ENCODE results near the gene TAF15. TPM values are rescaled to one million over a fixed set of nuclear protein-coding genes. Genes with fewer than 3 reads are reported as not detected.

TAF15 gene
- total RNA-seq, 1 experiment from 2014 or later, result 202 TPM

GRCh38 chr17:35844547-35844946, 35.3 kb downstream of the TAF15 start:
- no peaks in the 10 kb centered on the region for H3K4me1 ChIP-seq (replicated peaks; ENCODE audit: insufficient read depth)
- BruUV-seq (replicated peaks), result TSS peak; percentile 51
- no peaks in the 10 kb centered on the region for H3K9me2 ChIP-seq (ENCODE audit: insufficient read depth)
- TF ChIP-seq, protein P1, sequence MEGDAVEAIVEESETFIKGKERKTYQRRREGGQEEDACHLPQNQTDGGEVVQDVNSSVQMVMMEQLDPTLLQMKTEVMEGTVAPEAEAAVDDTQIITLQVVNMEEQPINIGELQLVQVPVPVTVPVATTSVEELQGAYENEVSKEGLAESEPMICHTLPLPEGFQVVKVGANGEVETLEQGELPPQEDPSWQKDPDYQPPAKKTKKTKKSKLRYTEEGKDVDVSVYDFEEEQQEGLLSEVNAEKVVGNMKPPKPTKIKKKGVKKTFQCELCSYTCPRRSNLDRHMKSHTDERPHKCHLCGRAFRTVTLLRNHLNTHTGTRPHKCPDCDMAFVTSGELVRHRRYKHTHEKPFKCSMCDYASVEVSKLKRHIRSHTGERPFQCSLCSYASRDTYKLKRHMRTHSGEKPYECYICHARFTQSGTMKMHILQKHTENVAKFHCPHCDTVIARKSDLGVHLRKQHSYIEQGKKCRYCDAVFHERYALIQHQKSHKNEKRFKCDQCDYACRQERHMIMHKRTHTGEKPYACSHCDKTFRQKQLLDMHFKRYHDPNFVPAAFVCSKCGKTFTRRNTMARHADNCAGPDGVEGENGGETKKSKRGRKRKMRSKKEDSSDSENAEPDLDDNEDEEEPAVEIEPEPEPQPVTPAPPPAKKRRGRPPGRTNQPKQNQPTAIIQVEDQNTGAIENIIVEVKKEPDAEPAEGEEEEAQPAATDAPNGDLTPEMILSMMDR (conservative IDR thresholded peaks at IDR 0.05), result no peak
- TF ChIP-seq EZH2 (IDR thresholded peaks at IDR 0.05; ENCODE audit: low read depth), result no peak
- no peaks in the 10 kb centered on the region for H3K79me2 ChIP-seq (ENCODE audit: low read depth)
- H4K20me1 ChIP-seq (ENCODE audit: insufficient read depth), result peaks cover 68% of the 10 kb centered on the region
- POLR2A ChIA-PET (ENCODE audit: unreplicated experiment), result no interaction called here
- H3K4me2 ChIP-seq, result no peak overlapping the region
- no peaks in the 10 kb centered on the region for H3K9me3 ChIP-seq (ENCODE audit: insufficient read depth, low read depth)
- H3K27ac ChIP-seq, result no peak overlapping the region
- H3K27me3 ChIP-seq (ENCODE audit: insufficient read depth, low read depth), result no peaks in the 10 kb centered on the region
- CTCF ChIA-PET, result no interaction called here
- H3K36me3 ChIP-seq (ENCODE audit: low read depth), result peaks cover 46% of the 10 kb centered on the region
- H3F3A ChIP-seq (ENCODE audit: insufficient read depth, low read depth), result peaks cover 46% of the 10 kb centered on the region; the same call in 1 of the 2 replicates
- no peak overlapping the region for H3K4me3 ChIP-seq
- DNase-seq, result no peak
- H2AFZ ChIP-seq, result no peak overlapping the region
- intact Hi-C loops (cut with micrococcal nuclease; ENCODE audit: unreplicated experiment), result no loop called here

DNA sequence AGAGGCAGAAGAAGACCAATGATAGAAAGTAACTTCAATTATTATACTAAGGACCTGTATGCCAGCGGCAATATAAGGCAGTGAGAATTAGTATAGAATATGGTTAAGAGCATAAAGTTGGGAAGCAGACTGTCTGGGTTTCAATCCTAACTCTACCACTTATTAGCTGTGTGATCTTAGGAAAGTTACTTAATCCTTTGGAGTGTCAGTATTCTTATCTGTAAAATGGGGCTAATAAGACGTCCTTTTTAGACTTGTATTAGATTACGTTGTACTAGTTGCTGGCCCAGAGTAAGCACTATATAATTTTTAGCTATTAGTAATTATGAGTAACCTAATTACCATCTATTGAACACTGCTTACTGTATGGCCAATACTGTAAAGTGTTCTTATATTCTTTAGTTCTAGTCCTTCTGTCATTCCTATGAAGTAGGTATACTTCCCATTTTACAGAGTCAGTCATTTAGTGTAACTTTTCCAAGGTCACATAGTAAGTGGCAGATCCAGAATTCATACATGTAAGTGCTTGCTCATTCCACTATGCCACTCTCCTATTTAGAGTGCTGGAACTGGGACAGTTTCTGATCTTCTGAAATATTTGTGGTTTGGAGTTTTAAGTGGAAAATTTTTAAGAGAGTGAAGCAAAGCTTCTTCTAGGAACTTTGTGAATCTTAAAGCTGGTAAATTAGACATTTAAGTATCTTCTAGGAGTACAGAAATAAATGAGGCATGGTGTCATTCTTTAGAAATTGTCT, 36.9 kb downstream of the TAF15 start:
- Histone ChIP-seq H3K4me1 (replicated peaks; ENCODE audit: insufficient read depth) (no peaks in the 10 kb centered on the region), H3K4me3 (no peak overlapping the region), H3K4me2 (no peak overlapping the region), H2AFZ (no peak overlapping the region), H3K9me2 (ENCODE audit: insufficient read depth) (no peaks in the 10 kb centered on the region), H3F3A (ENCODE audit: insufficient read depth, low read depth) (peaks cover 55% of the 10 kb centered on the region; the same call in 1 of the 2 replicates), H3K36me3 (ENCODE audit: low read depth) (peaks cover 40% of the 10 kb centered on the region), H3K79me2 (ENCODE audit: low read depth) (no peaks in the 10 kb centered on the region), H3K9me3 (ENCODE audit: insufficient read depth, low read depth) (no peaks in the 10 kb centered on the region), H3K27me3 (ENCODE audit: insufficient read depth, low read depth) (no peaks in the 10 kb centered on the region), H3K27ac (no peak overlapping the region), H4K20me1 (ENCODE audit: insufficient read depth) (peaks cover 60% of the 10 kb centered on the region)
- TF ChIP-seq, protein P1 (conservative IDR thresholded peaks at IDR 0.05), result no peak
- no peak for TF ChIP-seq EZH2 (IDR thresholded peaks at IDR 0.05; ENCODE audit: low read depth)
- POLR2A ChIA-PET (ENCODE audit: unreplicated experiment), result no interaction called here
- intact Hi-C loops (cut with micrococcal nuclease; ENCODE audit: unreplicated experiment), result no loop called here
- BruUV-seq (replicated peaks), result no TSS peak
- DNase-seq, result no peak
- CTCF ChIA-PET, result no interaction called here

- Histone ChIP-seq H3K27me3 (ENCODE audit: insufficient read depth, low read depth) (no peaks in the 10 kb centered on the region), H3K4me3 (no peak overlapping the region), H3K9me2 (ENCODE audit: insufficient read depth) (no peaks in the 10 kb centered on the region), H3K27ac (no peak overlapping the region), H3K4me1 (replicated peaks; ENCODE audit: insufficient read depth) (no peaks in the 10 kb centered on the region), H4K20me1 (ENCODE audit: insufficient read depth) (peaks cover 57% of the 10 kb centered on the region), H2AFZ (no peak overlapping the region), H3F3A (ENCODE audit: insufficient read depth, low read depth) (peaks cover 55% of the 10 kb centered on the region), H3K79me2 (ENCODE audit: low read depth) (no peaks in the 10 kb centered on the region), H3K36me3 (ENCODE audit: low read depth) (peaks cover 34% of the 10 kb centered on the region), H3K9me3 (ENCODE audit: insufficient read depth, low read depth) (no peaks in the 10 kb centered on the region), H3K4me2 (no peak overlapping the region)
- BruUV-seq (replicated peaks), result no TSS peak
- DNase-seq, result no peak
- intact Hi-C loops (cut with micrococcal nuclease; ENCODE audit: unreplicated experiment), result no loop called here
- ChIA-PET POLR2A (ENCODE audit: unreplicated experiment) (no interaction called here), CTCF (no interaction called here)
- TF ChIP-seq, protein P1 (conservative IDR thresholded peaks at IDR 0.05), result no peak
- no peak for TF ChIP-seq EZH2 (IDR thresholded peaks at IDR 0.05; ENCODE audit: low read depth)
Measured at GRCh38 chr17:35847006-35847405, 37.7 kb downstream of the TAF15 start.

Measured in PC-9 (cell line).